Loucy (cell line): Measurements from ENCODE around the gene ITGB6.

Experiments
- H2AFZ ChIP-seq: fragments of 200-600 bp; sonication (generic); 2 replicates; pipeline ENCODE4 v1.6.0; 2016; ENCODE audit warnings: antibody characterized with exemption, mild to moderate bottlenecking, low read length, moderate library complexity
- H3F3A ChIP-seq: fragments of 200-600 bp; 2 replicates; pipeline ENCODE4 v1.6.0; 2016; ENCODE audit warnings: antibody characterized with exemption, low read depth, mild to moderate bottlenecking
- H3K27me3 ChIP-seq: fragments of 200-600 bp; sonication (generic); 2 replicates; pipeline ENCODE4 v1.6.1; 2014; ENCODE audit warnings: low read length, mild to moderate bottlenecking; ENCODE audit not compliant: insufficient read depth, poor library complexity, severe bottlenecking
- H3K36me3 ChIP-seq: fragments of 200-600 bp; sonication (generic); 2 replicates; pipeline ENCODE4 v1.6.1; 2016; ENCODE audit warnings: low read length; ENCODE audit not compliant: insufficient read depth
- H3K4me1 ChIP-seq: fragments of 200-600 bp; sonication (generic); 2 replicates; pipeline ENCODE4 v1.5.1; 2014; ENCODE audit warnings: low read length, mild to moderate bottlenecking; ENCODE audit not compliant: insufficient read depth, poor library complexity, severe bottlenecking
- H3K4me2 ChIP-seq: fragments of 200-600 bp; sonication (generic); 2 replicates; pipeline ENCODE4 v1.6.0; 2014; ENCODE audit warnings: antibody characterized with exemption, low read length, low read depth, mild to moderate bottlenecking; ENCODE audit not compliant: poor library complexity, severe bottlenecking
- H3K4me3 ChIP-seq: fragments of 200-600 bp; sonication (generic); 2 replicates; pipeline ENCODE4 v1.5.1; 2014; ENCODE audit warnings: low read length, mild to moderate bottlenecking, mixed read lengths; ENCODE audit not compliant: poor library complexity, severe bottlenecking
- H3K79me2 ChIP-seq: fragments of 200-600 bp; sonication (generic); 2 replicates; pipeline ENCODE4 v1.6.1; 2014; ENCODE audit warnings: low read length; ENCODE audit not compliant: insufficient read depth
- H3K9ac ChIP-seq: fragments of 200-600 bp; sonication (generic); 2 replicates; pipeline ENCODE4 v1.6.0; 2014; ENCODE audit warnings: mild to moderate bottlenecking, low read depth, low read length, moderate library complexity; ENCODE audit not compliant: poor library complexity, severe bottlenecking
- H3K9me2 ChIP-seq: fragments of 200-600 bp; sonication (generic); replicated peaks from 2 replicates; pipeline ENCODE4 v1.6.1; 2016; ENCODE audit warnings: low read depth, low read length, mixed read lengths
- H3K9me3 ChIP-seq: fragments of 200-600 bp; sonication (generic); 2 replicates; pipeline ENCODE4 v1.6.1; 2014; ENCODE audit warnings: mild to moderate bottlenecking, antibody characterized with exemption, low read length, low read depth; ENCODE audit not compliant: insufficient read depth
- H4K20me1 ChIP-seq: fragments of 200-600 bp; sonication (generic); 2 replicates; pipeline ENCODE4 v1.6.0; 2014; ENCODE audit warnings: antibody characterized with exemption, low read length, mild to moderate bottlenecking; ENCODE audit not compliant: insufficient read depth, poor library complexity, severe bottlenecking
- CTCF ChIP-seq: fragments of 200-600 bp; sonication (generic); conservative IDR thresholded peaks from 2 replicates; pipeline ENCODE4 v1.5.1; 2014; ENCODE audit warnings: mild to moderate bottlenecking, antibody characterized with exemption, low read length
- EZH2phosphoT487 ChIP-seq: fragments of 200-600 bp; IDR thresholded peaks from 2 replicates; pipeline ENCODE4 v1.6.1; 2018; ENCODE audit warnings: antibody characterized with exemption, mild to moderate bottlenecking, moderate library complexity, borderline replicate concordance

Gene ITGB6

DNA sequence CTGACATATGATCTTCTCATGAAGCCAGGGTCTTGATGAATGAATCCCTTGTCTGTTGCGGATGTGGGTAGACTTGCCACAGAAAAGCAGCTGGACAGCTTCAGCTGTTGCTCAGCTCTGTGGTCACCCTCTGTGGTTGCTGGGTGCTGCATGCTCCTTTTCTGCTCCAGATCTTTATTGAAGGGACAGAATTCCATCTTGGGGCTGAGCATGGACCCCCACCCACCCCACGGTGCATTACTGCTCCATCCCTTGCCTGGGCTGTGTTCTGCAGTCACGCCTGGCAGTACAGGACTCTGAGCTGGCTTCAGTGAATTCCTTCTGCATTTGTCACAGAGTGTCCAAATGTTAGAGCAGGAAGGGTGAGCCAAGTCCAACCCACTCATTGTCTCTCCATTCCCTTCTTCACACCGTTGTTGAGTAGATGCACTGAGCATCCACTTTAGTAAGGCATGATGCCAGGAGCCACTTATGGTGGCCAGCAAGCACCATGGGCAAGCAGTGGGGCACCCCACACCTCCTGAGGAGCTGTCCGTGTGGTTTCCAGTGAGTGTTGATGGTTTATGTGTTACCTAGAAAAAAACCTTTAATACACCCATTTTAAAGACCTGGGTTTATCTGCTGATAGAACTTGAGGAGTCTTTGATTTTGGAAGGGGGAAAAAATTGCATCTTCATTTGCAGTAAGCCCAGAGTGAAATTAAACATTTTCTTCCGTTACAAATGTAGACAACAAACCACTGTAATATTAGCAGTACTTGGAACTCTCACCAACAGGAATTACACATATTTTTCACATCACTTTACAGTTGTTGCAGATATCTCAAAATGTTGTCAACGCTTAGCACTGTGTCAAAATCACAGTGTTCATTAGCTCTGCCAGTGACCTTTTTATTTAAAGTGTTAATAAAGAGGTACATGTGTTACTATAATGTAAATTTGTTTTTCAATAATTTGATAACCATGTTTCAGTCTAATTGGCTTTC lies 14.7 kb upstream of the ITGB6 start:
- TF ChIP-seq CTCF = no peak
- no peak for TF ChIP-seq EZH2phosphoT487
- Histone ChIP-seq H3K9ac (no peak overlapping the region), H3K36me3 (no peaks in the 10 kb centered on the region), H3F3A (no peaks in the 10 kb centered on the region), H4K20me1 (no peaks in the 10 kb centered on the region), H3K79me2 (no peaks in the 10 kb centered on the region), H3K4me2 (peak overlapping the region; percentile 66), H3K27me3 (no peaks in the 10 kb centered on the region), H3K4me3 (peak overlapping the region; percentile 61), H3K4me1 (peaks cover 23% of the 10 kb centered on the region), H3K9me3 (no peaks in the 10 kb centered on the region), H2AFZ (no peak overlapping the region), H3K9me2 (no peaks in the 10 kb centered on the region)

DNA sequence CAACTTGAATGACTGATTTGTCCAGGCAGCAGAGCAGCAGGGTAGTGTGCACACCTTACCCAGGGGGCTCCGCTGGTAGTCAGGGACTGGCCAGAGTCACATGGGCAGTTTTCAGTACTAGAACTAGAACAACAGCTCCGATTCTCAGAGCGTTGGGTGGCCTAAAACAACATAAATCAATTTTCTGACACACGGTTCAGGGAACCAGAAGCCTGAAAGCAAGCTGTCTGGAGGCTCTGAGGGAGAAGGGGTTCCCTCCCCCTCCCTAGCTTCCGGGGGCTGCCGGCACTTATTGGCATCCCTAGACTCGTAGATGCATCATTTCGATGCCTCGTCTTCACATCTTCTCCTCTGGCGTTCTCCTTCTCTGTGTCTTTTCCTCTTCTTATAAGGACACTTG lies 13.4 kb upstream of the ITGB6 start:
- peaks cover 24% of the 10 kb centered on the region for H3K4me1 ChIP-seq
- no peaks in the 10 kb centered on the region for H3F3A ChIP-seq
- H3K27me3 ChIP-seq = no peaks in the 10 kb centered on the region
- H4K20me1 ChIP-seq = no peaks in the 10 kb centered on the region
- peak overlapping the region; percentile 61 for H3K4me3 ChIP-seq
- no peak overlapping the region for H2AFZ ChIP-seq
- H3K36me3 ChIP-seq = no peaks in the 10 kb centered on the region
- no peaks in the 10 kb centered on the region for H3K9me3 ChIP-seq
- H3K4me2 ChIP-seq = peak overlapping the region; percentile 66
- no peak for TF ChIP-seq CTCF
- TF ChIP-seq EZH2phosphoT487 = no peak
- H3K9ac ChIP-seq = no peak overlapping the region
- no peaks in the 10 kb centered on the region for H3K79me2 ChIP-seq
- H3K9me2 ChIP-seq = no peaks in the 10 kb centered on the region

DNA sequence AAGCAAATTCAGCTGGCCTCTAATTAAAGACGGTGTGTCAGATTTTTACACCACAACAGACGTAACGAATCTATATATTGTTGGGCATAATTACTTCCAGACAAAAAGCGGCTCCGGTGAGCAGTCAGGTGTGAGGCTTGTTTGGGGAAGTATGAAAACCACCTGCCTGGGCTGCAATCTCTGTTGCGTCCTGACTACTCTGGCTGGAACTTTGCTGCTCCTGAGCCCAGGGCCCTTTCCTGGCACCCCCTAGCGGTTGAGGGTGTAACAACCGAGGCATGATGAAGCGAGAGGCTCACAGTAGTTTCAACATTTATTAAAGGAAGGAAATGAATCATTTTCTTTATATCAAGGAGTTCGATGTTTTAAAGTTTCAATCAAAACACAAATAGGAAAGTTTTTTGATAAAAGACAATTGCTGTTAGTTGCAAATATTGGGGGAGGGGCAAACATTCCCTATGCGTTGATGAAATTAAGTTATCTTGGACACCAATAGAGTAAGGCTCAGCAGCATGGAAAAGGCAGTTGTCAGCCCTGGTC lies 10.6 kb upstream of the ITGB6 start:
- Histone ChIP-seq H3F3A (no peaks in the 10 kb centered on the region), H3K4me3 (no peak overlapping the region), H3K27me3 (no peaks in the 10 kb centered on the region), H3K36me3 (no peaks in the 10 kb centered on the region), H3K9ac (no peak overlapping the region), H3K79me2 (no peaks in the 10 kb centered on the region), H3K4me1 (peaks cover 37% of the 10 kb centered on the region), H3K9me2 (no peaks in the 10 kb centered on the region), H4K20me1 (no peaks in the 10 kb centered on the region), H2AFZ (no peak overlapping the region), H3K4me2 (peak overlapping the region; percentile 18), H3K9me3 (peaks cover 4% of the 10 kb centered on the region; the same call in 1 of the 2 replicates)
- TF ChIP-seq CTCF (peak; percentile 98), EZH2phosphoT487 (no peak)
